HFFc6 (cell line): Measurements from ENCODE around the gene TTC7B. TPM values are rescaled to one million over a fixed set of nuclear protein-coding genes. Genes with fewer than 3 reads are reported as not detected.

ENCODE experiments used
- DNase-seq: peaks from one replicate; pipeline ENCODE4 v3.0.0-alpha.2; 2018
- H3K27ac Mint-ChIP-seq: 2 replicates; pipeline ENCODE4 v1.8.0; 2020; ENCODE audit warnings: mild to moderate bottlenecking, mixed read lengths
- H3K27me3 Mint-ChIP-seq: 2 replicates; pipeline ENCODE4 v1.8.0; 2021; ENCODE audit warnings: mild to moderate bottlenecking, moderate library complexity, mixed read lengths; ENCODE audit not compliant: insufficient read depth
- H3K36me3 Mint-ChIP-seq: 2 replicates; pipeline ENCODE4 v1.8.0; 2021; ENCODE audit warnings: low read depth, mixed read lengths
- H3K4me1 Mint-ChIP-seq: 2 replicates; pipeline ENCODE4 v1.8.0; 2020; ENCODE audit warnings: low read depth, mixed read lengths
- H3K4me3 Mint-ChIP-seq: 2 replicates; pipeline ENCODE4 v1.8.0; 2020; ENCODE audit warnings: mild to moderate bottlenecking, moderate library complexity, mixed read lengths
- H3K9me3 Mint-ChIP-seq: 2 replicates; pipeline ENCODE4 v1.8.0; 2020; ENCODE audit warnings: mild to moderate bottlenecking, mixed read lengths
- total RNA-seq, 6 experiments: library from RNA; stranded (reverse); fragmentation: NEBNext Ultra II Directional; extraction: Animal tissue kit (Norgen Biotek cat#: 25700); gene quantifications; 2 replicates in 1 of 6; 3 replicates in 5 of 6; pipeline ENCODE4 v1.2.3, GENCODE V29; 2021
- TF ChIP-seq, protein P1 (sequence below): fragments of 200-600 bp; sonication (generic); IDR thresholded peaks from 2 replicates; pipeline ENCODE4 v1.5.0; 2021; ENCODE audit warnings: antibody characterized with exemption, mild to moderate bottlenecking

TTC7B gene
- total RNA-seq, 6 experiments from 2014 or later, result 34.6 to 46.9 (median 40.9) TPM

DNA sequence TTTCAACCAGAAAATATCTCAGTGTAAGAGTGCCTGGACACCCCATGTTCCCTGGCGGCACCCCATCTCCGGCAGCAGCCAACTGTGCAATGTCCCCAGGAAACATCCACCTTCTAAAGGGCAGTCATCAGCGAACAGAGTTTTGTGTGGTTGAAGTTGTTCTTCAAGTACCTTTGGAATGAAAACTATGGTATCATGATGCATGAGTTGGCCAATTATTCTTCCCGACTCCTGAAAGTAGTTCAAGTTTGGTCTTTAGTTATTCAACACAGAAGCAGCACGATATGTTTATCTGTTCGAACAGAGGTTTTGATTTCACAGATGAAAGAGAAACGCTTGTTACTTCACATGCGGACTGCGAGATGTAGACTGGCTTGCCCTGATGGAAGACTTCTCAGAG is 21.1 kb upstream of the TTC7B start:
- TF ChIP-seq, protein P1, sequence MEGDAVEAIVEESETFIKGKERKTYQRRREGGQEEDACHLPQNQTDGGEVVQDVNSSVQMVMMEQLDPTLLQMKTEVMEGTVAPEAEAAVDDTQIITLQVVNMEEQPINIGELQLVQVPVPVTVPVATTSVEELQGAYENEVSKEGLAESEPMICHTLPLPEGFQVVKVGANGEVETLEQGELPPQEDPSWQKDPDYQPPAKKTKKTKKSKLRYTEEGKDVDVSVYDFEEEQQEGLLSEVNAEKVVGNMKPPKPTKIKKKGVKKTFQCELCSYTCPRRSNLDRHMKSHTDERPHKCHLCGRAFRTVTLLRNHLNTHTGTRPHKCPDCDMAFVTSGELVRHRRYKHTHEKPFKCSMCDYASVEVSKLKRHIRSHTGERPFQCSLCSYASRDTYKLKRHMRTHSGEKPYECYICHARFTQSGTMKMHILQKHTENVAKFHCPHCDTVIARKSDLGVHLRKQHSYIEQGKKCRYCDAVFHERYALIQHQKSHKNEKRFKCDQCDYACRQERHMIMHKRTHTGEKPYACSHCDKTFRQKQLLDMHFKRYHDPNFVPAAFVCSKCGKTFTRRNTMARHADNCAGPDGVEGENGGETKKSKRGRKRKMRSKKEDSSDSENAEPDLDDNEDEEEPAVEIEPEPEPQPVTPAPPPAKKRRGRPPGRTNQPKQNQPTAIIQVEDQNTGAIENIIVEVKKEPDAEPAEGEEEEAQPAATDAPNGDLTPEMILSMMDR, result no peak
- H3K36me3 Mint-ChIP-seq, result no peaks in the 10 kb centered on the region; the same call in 1 of the 2 replicates
- DNase-seq, result peak; percentile 59
- peaks cover 4% of the 10 kb centered on the region; the same call in 1 of the 2 replicates for H3K27me3 Mint-ChIP-seq
- peak overlapping the region; percentile 51 for H3K4me3 Mint-ChIP-seq
- H3K4me1 Mint-ChIP-seq, result peaks cover 20% of the 10 kb centered on the region
- peak overlapping the region; percentile 66 for H3K27ac Mint-ChIP-seq
- peaks cover 3% of the 10 kb centered on the region; the same call in 1 of the 2 replicates for H3K9me3 Mint-ChIP-seq

DNA sequence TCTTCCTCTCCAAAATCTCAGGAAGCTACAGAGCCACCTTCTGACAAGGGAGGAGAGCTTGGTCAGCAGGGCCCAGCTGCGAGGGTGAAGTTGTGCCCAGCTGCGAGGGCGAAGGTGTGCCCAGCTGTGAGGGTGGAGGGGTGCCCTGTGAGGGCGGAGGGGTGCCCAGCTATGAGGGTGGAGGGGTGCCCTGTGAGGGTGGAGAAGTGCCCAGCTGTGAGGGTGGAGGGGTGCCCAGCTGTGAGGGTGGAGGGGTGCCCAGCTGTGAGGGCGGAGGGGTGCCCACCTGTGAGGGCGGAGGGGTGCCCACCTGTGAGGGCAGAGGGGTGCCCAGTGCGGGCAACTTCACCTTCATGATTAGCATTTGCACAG is 20.4 kb upstream of the TTC7B start:
- Mint-ChIP-seq H3K36me3 (no peaks in the 10 kb centered on the region; the same call in 1 of the 2 replicates), H3K9me3 (peaks cover 3% of the 10 kb centered on the region; the same call in 1 of the 2 replicates), H3K27ac (no peak overlapping the region), H3K4me3 (no peak overlapping the region), H3K4me1 (peaks cover 20% of the 10 kb centered on the region), H3K27me3 (peaks cover 8% of the 10 kb centered on the region)
- DNase-seq, result no peak
- TF ChIP-seq, protein P1, result no peak

DNA sequence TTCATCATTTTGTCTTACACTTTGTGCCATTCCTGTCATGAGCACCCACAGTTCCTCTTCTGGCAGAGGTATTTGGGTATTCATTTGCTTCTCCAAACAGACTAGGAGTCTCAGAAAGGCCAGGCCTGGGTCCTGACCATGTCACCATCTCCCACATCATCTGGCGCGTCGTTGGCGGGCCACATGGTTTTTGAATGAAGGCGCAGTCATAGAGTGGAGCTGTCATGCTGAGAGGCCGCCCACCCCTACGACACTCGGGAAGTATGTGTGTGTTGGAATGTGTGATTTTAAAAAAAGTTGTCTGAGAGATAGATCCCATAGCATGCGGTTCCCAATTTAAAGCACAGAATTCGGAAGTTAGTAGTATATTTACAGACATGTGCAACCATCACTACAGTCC is 15.6 kb upstream of the TTC7B start:
- H3K4me1 Mint-ChIP-seq, result peaks cover 9% of the 10 kb centered on the region; the same call in 1 of the 2 replicates
- no peaks in the 10 kb centered on the region for H3K36me3 Mint-ChIP-seq

DNA sequence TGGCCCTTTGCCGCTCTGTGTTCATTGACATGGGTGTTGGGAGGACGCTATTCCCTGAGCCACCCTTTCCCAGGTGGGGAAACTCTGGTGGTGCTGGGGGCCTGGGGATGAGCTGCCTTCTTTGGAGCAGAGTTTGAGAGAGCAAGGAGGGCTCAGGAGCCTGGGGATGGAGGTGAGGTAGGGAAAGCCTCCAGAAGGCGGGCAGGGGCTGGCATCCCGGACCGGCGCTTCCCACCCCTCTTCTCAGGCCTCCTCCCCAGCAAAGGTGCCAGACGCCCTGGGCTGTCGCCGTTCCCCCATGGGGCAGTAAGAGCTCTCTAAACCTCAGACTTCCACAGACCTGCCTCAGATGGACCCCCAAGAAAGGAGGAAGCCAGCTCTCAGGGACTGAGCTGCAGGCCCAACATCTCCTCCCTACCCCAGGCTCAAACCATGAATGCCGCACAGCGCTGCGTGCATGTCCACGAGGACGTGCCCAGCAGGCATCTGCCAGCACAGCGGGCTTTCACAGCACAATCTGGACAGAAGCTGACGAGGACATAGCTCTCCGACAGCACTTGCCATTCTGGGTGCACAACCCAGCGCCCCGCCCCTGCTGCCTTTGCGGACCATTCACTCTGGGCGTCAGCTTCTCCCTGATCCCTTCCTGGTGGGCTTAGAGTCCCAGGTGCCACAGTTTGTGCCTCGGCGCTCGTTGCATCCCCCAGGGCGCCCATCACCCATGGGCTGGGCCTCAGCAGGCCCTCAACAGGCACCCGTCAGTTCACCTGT is 14.9 kb upstream of the TTC7B start:
- peaks cover 9% of the 10 kb centered on the region; the same call in 1 of the 2 replicates for H3K4me1 Mint-ChIP-seq
- DNase-seq, result no peak
- H3K4me3 Mint-ChIP-seq, result no peak overlapping the region
- H3K9me3 Mint-ChIP-seq, result no peaks in the 10 kb centered on the region
- H3K27ac Mint-ChIP-seq, result no peak overlapping the region
- H3K36me3 Mint-ChIP-seq, result no peaks in the 10 kb centered on the region
- H3K27me3 Mint-ChIP-seq, result peaks cover 21% of the 10 kb centered on the region
- TF ChIP-seq, protein P1, result no peak

More for the DNA sequence above, 15.6 kb upstream of the TTC7B start:
- H3K27ac Mint-ChIP-seq, result no peak overlapping the region
- H3K9me3 Mint-ChIP-seq, result no peaks in the 10 kb centered on the region
- no peak for DNase-seq
- H3K4me3 Mint-ChIP-seq, result no peak overlapping the region
- H3K27me3 Mint-ChIP-seq, result peaks cover 21% of the 10 kb centered on the region
- TF ChIP-seq, protein P1, result no peak

DNA sequence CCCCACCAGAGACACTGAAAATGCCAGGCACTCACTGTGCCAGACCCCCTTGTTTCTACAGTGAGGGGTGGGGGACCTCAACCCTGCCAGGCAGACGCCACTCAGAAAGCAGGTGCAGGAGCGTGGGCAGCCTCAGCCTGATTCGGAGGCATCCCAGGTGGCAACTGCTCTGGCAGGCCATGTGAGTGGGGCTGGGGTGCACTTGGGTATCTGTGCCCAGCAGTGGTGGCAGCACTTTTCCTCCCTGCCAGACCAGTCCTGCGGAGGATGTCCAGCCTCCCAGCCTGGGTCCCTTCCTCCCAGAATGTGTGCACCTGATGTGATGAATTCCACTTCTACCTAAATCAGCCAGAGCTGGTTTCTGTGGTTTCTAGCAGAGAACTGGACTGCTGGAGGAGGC is 13.4 kb upstream of the TTC7B start:
- DNase-seq, result no peak
- Mint-ChIP-seq H3K4me1 (peaks cover 9% of the 10 kb centered on the region; the same call in 1 of the 2 replicates), H3K36me3 (no peaks in the 10 kb centered on the region), H3K9me3 (peaks cover 5% of the 10 kb centered on the region), H3K27me3 (peaks cover 21% of the 10 kb centered on the region), H3K27ac (no peak overlapping the region), H3K4me3 (no peak overlapping the region)
- TF ChIP-seq, protein P1, result no peak
